Medulla oblongata (tissue), 1 donor: ENCODE measurements around the gene TMEM88.
"Not testable (repeated sequence)": the region's sequence is repeated elsewhere in the genome, so short reads cannot be mapped to it uniquely, and the experiment has no call there.

ENCODE experiments used
- DNase-seq: peaks from one replicate; pipeline ENCODE4 v3.0.0-alpha.2; 2015; ENCODE audit errors: extremely low spot score

TMEM88 gene

DNA sequence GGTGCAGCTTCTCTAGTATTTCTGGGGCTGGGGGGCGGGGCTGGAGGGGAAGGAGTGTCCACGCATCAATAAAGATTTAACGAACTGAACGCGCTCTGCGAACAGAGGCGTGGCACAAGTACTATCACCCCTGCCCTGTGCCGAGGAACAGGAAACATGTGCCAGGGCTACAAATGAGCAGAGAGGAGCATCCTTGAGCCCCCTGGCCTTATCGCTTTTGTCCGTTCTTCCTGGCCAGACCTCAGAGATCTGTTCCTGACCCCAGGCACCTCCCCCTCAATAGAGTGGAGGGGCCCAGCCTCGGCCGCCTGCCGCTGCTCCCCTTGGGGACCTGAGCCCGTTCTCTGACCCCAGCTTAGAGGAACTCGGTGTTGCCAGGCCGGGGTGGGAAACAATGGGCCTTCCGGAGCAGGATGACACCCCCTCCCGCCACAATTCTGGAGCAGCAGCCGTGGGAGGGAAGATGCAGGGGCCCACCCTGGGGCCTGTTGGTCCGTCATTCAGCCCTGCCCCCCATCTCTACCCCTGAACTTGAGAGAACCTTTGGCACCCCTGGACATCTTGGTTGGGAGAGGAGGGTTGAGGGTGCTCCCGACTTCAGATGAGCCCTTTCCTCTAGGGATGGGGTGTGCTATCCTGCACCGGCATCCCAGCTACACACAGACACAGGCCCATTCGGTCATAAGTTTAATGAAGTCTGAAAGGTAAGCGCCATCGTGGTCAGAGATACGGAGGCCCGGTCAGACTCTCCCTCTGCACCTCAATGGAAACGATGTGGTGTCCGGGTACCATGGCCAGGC, 1.3 kb downstream of the TMEM88 start:
- no peak for DNase-seq

DNA sequence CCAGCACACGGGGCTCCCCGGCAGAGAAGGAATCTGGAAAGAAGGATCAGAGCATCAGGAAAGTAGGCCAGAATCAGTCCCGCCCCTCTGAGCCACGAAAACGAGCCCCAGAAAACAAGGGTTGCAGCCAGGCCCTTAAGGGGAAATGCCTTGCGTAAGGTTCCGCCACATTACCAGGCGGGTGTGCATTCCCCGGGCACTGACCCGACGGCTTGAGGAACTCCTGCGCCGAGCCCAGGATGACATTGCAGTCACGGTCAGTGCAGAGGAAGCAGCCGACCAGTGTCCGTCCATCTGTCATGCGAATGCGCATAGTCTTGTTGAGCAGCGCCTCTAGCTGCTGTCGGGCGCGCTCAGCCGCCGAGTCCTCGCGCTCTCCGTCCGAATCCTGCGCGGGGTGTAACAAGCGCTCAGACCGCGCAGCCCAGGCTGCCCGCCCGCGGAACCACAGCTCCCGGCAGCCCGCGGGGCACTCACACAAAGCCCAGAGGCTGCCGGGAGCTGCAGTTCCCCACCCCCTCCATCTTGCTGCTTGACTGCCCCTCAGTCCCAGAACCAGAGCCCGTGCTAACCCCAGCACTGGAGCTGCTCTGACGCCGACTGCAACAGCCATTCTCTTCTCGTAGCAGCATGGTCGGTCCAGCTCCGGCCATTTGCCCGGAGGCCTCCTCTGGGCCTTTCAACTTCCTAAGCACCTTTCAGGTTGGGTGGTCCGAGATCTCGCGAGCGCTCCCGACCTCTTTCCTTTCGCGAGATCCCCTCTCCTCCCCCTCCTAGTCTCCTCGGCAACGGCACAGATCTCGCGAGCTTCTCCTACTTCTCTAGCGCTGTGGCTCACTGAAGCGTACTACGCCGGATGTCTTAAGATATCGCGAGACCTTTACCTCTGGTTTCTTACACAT, 2.2 kb downstream of the TMEM88 start, which contains the start of gene NAA38:
Gene NAA38 (minus strand): TSS at position 749 of the 902 bp plus-strand sequence. CDS start 96 bp downstream, at position 653.
- DNase-seq, result peak; percentile 99

DNA sequence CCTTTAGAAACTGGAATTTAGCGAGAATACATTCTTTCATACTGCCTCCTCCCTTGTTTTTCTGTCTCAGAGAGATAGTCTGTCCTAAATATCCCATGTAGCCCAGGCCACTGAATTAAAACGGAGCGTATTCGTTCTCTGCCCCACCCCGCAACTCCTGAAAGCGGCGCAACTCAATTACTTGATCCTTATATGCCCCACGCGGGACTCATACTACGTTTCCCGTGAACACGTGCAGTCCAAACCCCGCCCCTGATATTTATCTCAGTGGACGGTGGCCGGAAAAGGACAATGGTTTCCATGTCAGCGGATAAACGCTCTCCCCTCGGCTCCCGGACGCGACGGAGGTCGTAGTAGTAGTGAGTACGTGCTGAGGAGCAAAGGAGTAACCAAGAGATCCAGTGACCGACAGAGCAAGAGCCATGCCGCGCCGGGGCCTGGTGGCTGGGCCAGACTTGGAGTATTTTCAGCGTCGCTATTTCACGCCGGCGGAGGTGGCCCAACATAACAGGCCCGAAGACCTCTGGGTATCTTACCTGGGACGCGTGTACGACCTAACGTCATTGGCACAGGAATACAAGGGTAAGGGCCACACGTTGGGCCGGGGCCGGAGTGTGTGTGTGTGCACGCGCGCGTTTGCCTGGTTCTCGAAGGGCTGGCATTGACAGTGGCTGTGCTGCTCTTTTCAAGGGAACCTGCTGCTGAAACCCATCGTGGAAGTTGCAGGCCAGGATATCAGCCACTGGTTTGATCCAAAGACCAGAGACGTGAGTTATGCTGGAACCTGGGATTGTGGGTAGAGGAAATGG, 3.1 kb downstream of the TMEM88 start, which contains the start of gene CYB5D1:
Gene CYB5D1 (plus strand): TSS at position 291 of the 809 bp plus-strand sequence. CDS start 132 bp downstream, at position 423.
- peak; percentile 96 for DNase-seq

DNA sequence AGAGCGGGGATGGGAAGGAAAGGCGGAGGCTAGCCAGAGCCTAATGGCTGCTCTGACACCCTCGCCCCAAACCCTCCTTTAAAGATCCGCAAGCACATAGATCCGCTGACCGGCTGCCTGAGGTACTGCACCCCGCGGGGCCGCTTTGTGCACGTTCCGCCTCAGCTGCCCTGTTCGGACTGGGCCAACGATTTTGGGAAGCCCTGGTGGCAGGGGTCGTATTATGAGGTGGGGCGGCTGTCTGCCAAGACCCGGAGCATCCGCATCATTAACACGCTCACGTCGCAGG, 3.6 kb downstream of the TMEM88 start:
- DNase-seq, result no peak

DNA sequence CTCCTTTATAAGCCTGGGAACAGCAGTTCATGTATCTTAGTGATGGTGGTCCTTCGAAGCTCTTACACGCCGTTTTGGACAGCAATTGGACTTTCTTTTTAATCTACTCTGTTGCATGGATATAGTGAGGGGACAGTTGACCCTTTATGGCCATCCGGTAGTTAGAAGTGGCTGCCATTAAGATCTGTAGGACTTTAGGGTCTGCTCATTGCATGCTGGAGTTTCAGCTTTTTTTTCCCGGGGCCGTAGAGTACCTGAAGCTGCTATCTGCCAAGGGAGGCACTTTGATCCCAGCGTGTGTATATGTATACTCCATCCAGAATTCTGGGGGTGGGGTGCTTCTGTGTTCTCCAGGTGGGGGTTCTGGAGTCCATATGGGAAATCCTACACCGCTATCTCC, 4.2 kb downstream of the TMEM88 start:
- no peak for DNase-seq

DNA sequence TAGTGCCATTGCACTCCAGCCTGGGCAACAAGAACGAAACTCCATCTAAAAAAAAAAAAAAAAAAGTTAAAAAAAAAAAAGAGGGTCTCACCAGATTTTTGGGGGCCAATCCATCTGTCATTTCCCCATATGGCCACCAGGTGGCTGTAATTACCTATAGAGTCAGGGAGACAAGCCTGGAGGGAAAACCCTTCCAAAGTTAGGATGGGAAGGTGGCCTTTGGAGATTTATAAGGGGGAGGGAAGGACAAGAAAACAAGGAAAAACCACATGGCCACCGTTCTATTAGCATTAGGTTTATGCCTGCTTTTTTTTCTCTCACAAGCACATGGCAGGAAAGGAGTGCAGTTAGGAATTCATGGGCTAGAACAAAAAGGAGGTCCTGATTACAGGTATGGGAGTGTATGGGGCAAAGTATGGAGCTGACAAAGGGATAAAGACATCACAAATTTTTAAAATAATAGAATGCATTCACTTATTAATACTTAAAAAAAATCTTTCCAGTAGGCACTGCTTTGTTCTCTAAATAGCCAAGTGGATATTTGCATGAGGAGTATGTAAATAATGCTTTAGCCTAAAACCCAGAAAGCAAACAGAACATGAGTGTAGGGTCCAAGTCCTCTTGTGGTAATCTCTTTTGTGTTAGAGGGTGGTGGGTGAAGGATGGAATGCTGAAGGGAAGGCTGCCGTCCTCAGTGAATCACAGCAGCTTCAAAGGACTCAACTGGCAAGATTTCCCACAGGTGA, 8.0 kb downstream of the TMEM88 start:
- peak; percentile 73 for DNase-seq

DNA sequence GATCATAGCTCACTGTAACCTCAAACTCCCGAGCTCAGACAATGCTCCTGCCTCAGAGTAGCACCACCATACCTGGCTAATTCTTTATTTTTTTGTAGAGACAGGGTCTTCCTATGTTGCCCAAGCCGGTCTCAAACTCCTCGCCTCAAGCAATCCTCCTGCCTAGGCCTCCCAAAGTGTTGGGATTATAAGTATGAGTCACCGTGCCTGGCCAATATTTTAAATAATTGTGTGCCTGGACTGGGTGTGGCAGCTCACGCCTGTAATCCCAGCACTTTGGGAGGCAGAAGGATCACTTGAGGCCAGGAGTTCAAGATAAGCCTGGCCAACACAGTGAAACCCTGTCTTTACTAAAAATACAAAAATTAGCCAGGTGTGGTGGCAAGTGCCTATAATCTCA, 9.5 kb downstream of the TMEM88 start:
- not testable (repeated sequence) for DNase-seq

DNA sequence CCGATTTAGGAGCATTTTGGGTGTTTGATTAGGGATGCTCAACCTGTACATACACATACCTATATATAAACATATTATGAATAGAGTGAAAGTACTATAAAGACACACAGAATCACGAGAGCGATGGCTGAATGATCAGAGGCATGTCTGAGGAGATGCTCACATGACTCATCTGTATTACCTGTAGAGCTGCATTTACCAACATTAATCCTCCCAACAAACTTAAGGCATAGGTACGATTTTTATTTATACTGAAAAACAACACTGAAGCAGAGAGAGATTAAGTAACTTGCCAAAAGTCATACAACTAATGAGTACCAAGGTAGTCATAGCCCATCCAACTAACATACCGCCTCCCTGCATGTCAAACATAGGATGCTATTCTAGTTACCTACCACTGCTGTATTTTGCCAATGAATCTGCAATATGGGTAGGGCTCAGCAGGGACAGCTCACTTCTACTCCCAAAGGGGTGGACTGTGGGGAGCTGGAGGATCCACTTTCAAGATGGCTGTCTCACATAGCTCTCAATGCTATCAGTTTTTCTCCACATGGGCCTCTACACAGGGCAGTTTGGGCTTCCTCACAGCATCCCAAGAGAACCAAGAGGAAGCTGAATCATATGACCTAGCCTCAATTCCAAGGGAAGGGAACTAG, 10.3 kb downstream of the TMEM88 start:
- no peak for DNase-seq

DNA sequence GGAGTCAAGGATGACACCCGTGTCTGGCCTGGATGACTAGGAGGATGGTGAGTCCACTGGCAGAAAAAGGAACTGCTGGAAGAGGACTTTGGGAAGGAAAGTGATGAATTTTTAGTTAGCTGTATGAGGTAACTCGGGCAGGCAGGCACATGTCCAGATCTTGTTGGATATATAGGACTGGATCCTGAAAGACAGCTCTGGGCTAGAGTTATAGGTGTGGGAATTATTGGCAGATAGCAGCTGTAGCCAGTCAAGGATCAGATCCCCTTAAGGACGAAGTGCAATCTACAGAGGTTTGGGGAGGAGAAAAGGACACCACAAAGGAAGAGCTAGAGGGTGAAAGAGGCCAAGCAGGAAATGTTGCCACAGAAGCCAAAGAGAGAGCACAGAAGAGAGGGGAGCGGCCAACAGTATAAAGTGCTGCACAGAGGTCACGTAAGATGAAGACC, 13.0 kb downstream of the TMEM88 start:
- no peak for DNase-seq

DNA sequence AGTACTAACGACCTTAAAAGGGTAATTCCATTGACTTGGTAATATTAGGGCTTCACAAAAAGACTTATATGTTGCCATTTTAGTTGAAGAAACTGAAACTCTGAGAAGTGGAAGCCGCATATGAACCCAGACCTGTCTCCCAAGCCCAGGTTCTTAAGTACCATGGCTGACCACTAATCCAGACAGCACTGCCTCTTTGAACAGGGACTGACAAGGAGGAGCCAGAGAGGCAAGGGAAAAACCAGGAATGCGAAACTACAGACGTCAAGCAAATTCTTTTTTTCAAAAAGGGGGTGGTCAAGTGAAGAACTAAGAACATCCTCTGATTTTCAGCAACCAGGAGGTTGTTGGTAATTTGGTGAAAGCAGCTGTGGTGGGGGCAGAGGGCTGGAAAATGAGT, 18.2 kb downstream of the TMEM88 start:
- no peak for DNase-seq

DNA sequence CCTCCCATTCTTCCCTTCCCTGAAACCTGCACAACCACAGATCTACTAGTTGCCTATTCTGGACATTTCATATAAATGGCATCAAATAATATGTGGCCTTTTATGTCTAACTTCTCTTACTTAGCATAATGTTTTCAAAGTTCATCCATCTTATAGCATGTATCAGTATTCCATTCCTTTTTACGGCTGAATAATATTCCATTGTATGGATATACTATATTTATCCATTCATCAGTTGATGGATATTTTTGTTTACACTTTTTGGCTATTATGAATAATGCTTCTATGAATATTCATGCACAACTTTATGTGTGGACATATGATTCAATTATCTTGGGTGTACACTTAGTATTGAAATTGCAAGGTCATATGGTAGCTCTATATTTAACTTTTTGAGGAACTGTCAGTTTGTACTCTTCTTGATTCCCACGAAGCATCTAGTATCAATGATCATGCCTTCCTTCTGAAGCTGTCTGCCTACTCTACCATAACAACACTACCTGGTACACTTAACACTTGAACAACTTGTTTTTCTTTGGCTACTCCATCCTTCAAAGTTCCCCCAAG, 21.0 kb downstream of the TMEM88 start:
- DNase-seq, result no peak

DNA sequence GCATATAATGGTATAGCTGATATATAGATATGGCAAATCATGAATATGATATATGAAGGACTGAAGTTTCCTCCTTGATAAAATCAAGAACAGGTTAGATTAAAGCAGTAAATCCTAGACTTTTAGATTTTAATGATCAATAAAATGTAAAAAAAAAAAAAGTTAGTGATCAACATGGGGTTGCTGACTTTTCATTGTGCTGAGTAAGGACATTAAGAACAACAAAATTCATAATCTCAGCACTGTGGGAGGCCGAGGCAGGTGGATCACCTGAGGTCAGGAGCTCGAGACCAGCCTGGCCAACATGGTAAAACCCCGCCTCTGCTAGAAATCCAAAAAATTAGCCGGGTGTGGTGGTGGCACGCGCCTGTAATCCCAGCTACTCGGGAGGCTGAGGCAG, 23.4 kb downstream of the TMEM88 start:
- no peak for DNase-seq

DNA sequence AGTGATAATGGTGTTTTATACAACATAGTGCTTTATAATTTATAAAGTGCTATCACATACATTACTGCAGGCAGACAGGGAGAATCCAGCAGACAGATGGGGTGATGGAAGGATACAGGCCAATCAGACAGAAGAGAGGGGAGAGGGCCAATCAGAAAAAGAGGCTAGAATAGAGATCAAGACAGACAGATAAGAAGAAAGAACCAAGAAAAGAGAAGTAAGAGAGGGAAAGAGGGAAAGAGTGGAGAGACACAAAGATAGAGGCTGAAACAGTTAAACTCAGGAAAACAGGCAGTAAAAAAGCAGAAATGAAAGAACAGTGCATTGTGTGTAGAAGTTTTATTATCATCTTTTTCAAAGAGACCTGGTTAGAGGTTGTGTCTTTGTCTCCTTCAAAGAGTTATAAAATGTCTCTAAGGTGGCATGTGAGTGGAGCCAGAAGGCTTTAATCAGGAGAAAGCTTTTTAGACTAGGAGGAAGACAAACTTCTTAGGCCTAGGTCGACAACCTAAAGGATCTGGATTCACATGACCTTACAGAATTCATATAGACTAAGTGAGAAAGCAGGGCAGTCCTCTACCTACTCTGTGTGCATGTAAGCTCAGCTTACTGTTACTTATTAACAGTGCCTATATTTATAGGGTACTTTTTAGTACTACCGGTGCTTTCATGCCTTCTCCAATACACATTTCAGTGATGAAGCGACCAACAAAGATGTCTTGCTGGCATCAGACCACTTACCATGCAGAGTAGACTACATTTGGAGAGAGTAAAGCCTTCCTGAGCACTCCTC, 25.4 kb downstream of the TMEM88 start:
- DNase-seq, result no peak

DNA sequence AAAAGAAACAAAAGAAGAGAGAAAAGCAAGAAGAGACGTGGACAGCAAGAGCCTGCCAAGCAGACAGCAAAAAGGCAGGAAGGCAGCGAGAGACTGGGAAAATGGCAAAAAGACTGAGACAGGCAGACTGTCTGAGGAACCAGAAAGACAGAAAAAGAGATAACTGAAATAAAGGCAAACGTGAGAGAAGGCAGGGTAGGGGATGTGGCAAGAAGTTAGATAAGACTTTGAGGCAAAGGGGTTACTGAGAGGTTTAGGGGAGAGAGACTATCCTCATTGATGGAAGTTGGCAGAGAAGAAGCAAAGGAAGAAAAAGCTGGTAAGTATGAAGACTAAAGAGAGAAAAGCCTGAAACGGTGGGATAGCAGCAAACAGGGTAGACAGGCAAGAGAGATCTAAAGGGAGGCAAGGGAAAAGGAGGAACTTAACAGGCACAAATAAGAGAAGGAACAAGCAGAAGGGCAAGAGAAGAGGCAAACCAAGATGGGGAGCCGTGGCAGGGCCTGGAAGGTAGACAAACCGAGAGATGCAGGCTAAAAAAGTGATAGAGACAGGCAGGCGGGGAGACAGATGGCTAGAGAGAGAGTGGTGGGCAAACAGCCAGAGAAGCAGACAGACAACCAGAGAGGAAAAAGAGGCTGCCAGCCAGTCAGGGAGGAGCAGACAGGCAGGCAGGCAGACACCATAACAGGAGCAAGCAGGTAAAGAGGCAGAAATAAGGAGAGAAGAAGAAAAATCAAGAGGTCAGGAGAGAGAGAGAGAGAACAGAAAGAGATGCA, 26.6 kb downstream of the TMEM88 start:
- DNase-seq, result no peak

DNA sequence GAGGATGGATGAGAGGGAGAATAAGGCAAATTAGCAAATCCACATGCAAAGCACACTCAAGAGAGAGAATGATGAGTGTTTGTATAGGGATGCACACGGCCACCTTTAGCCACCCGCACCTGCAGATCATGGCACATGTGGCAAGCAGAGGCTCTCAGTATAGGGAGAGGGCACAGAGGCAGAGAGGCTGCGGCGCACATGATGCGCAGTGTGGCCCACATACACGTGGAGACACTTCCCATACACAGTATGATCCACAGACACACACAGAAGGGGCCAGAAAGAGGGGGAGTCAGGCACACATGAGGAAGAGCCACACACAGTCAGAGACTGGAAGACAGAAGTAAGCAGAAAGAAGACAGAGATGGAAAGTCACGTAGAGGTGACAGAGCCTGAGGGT, 27.2 kb downstream of the TMEM88 start:
- DNase-seq, result no peak

DNA sequence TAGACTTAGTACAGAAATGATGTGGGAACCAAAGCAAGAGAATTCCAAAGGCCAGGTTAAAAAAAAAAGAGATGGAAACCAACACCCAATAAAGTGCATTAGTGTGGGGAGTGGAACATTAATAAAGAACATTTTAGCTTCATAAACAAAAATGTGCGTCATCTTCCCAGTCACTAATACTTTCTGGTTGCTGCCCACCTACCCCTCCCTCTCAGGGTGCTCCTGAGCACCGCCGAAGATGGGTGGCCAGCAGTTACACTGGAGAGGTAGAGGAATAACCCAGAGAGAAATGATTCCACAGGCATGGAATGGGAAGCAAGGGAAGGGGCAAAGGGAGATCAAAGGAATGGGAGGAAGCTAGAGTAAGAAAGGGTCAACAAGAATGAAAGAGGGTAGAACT, 27.8 kb downstream of the TMEM88 start:
- DNase-seq, result no peak

DNA sequence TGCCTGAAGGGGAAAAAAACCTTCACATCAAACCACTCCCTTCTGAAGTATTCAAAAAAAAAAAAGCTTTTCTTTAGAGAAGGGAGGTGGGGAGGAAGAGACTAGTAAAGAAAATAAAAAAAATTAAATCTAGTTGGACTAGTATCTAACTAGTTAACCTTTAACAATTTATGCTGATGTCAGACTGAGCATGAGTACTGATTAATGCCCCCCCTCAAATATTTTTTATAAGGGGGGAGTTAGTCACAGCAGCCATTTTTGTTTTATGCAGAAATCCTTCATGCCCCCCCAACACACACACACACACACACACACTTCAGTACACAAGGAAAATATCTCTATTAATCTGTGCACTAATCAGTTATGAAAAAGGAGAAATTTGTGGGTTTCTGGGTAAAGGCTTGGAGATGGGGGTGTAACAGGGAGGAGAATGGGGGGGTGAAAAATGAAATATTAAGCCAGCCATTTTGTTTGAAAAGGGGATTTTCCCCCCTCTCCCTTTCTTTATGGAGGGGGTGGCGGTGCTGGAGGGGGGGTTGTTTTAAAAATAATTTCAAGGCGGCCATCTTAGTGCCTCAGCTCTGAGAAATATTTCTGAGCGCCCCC, 29.0 kb downstream of the TMEM88 start:
- DNase-seq, result no peak
